ENCODE results near the gene TCF19.

GRCh38 chr6:31209137-31209536, 50.7 kb downstream of the TCF19 start:
- TF ChIP-seq CTCF (IDR thresholded peaks at IDR 0.05) = no peak
- no peak for TF ChIP-seq POLR2A (IDR thresholded peaks at IDR 0.05)
